OCI-LY3 (cell line): Measurements from ENCODE around the gene PIM3.
A peak's percentile ranks its signal among the peaks of the same experiment; 100 is the strongest.

Experiments
- H2AFZ ChIP-seq: fragments of 200-600, 300-600 bp; shearing (Covaris generic); 2 replicates; pipeline ENCODE4 v1.6.0; 2014; ENCODE audit warnings: antibody characterized with exemption, low read depth, low read length
- H3K27ac ChIP-seq: fragments of 200-600, 300-600 bp; sonication (generic); 2 replicates; pipeline ENCODE4 v1.5.1; 2014; ENCODE audit warnings: mild to moderate bottlenecking, low read length, moderate library complexity, mixed read lengths
- H3K27me3 ChIP-seq: fragments of 200-600, 300-600 bp; sonication (generic); 2 replicates; pipeline ENCODE4 v1.6.1; 2014; ENCODE audit warnings: low read depth, low read length, mixed read lengths
- H3K36me3 ChIP-seq: fragments of 200-600, 300-600 bp; sonication (generic); replicated peaks from 2 replicates; pipeline ENCODE3; 2014; ENCODE audit warnings: low read depth, low read length, mixed read lengths
- H3K4me1 ChIP-seq: fragments of 300-600, 200-600 bp; sonication (generic); 2 replicates; pipeline ENCODE4 v1.6.1; 2014; ENCODE audit warnings: low read length, mixed read lengths
- H3K4me2 ChIP-seq: fragments of 200-600, 300-600 bp; sonication (generic); 2 replicates; pipeline ENCODE4 v1.6.1; 2014; ENCODE audit warnings: low read length, mixed read lengths
- H3K4me3 ChIP-seq: fragments of 300-600, 200-600 bp; sonication (generic); 2 replicates; pipeline ENCODE4 v1.5.1; 2014; ENCODE audit warnings: antibody characterized with exemption, mild to moderate bottlenecking, low read length, moderate library complexity
- H3K79me2 ChIP-seq: fragments of 300-600, 200-600 bp; shearing (Covaris generic); 2 replicates; pipeline ENCODE4 v1.6.1; 2014; ENCODE audit warnings: mild to moderate bottlenecking, low read length, mixed read lengths
- H3K9ac ChIP-seq: fragments of 300-600, 200-600 bp; shearing (Covaris generic); 2 replicates; pipeline ENCODE4 v1.6.0; 2014; ENCODE audit warnings: mild to moderate bottlenecking, low read length, moderate library complexity
- H3K9me3 ChIP-seq: fragments of 200-600, 300-600 bp; shearing (Covaris generic); 2 replicates; pipeline ENCODE4 v1.6.1; 2014; ENCODE audit warnings: low read length, mixed read lengths; ENCODE audit not compliant: insufficient read depth
- H4K20me1 ChIP-seq: fragments of 200-600, 300-600 bp; sonication (generic); 2 replicates; pipeline ENCODE4 v1.6.1; 2016; ENCODE audit warnings: low read length, mixed read lengths; ENCODE audit not compliant: insufficient read depth
- CTCF ChIP-seq: fragments of 200-600, 300-600 bp; sonication (generic); IDR thresholded peaks from 2 replicates; pipeline ENCODE4 v1.5.1; 2014; ENCODE audit warnings: antibody characterized with exemption, low read length, low read depth
- EZH2phosphoT487 ChIP-seq: fragments of 200-600 bp; shearing (Covaris generic); IDR thresholded peaks from 2 replicates; pipeline ENCODE4 v1.6.1; 2018; ENCODE audit warnings: antibody characterized with exemption, mixed run types, low read depth

Gene PIM3

GRCh38 chr22:49936973-49937757, 23.4 kb upstream of the PIM3 start:
- Histone ChIP-seq H3K79me2 (peaks cover 8% of the 10 kb centered on the region; the same call in 1 of the 2 replicates), H3K27ac (peak overlapping the region; percentile 74; the same call in 1 of the 2 replicates), H3K36me3 (peaks cover 3% of the 10 kb centered on the region), H3K4me3 (peak overlapping the region; percentile 62), H3K9me3 (no peaks in the 10 kb centered on the region), H3K4me1 (peaks cover 33% of the 10 kb centered on the region), H4K20me1 (no peaks in the 10 kb centered on the region), H3K4me2 (peak overlapping the region; percentile 68), H3K27me3 (0 out of 2 replicates have a peak, but pooled peaks cover 6% of the 10 kb centered on the region), H2AFZ (no peak overlapping the region), H3K9ac (peak overlapping the region; percentile 57)
- TF ChIP-seq EZH2phosphoT487: no peak
- TF ChIP-seq CTCF: no peak

- no peak overlapping the region for H3K4me2 ChIP-seq
- peaks cover 8% of the 10 kb centered on the region; the same call in 1 of the 2 replicates for H3K79me2 ChIP-seq
- H3K36me3 ChIP-seq: peaks cover 3% of the 10 kb centered on the region
- no peak overlapping the region for H2AFZ ChIP-seq
- no peaks in the 10 kb centered on the region for H3K9me3 ChIP-seq
- no peak overlapping the region for H3K4me3 ChIP-seq
- H4K20me1 ChIP-seq: no peaks in the 10 kb centered on the region
- no peak overlapping the region for H3K27ac ChIP-seq
- H3K9ac ChIP-seq: no peak overlapping the region
- no peak for TF ChIP-seq EZH2phosphoT487
- TF ChIP-seq CTCF: no peak
- peaks cover 31% of the 10 kb centered on the region for H3K4me1 ChIP-seq
- H3K27me3 ChIP-seq: 0 out of 2 replicates have a peak, but pooled peaks cover 6% of the 10 kb centered on the region
Observed at GRCh38 chr22:49937758-49938564, 22.6 kb upstream of the PIM3 start.

GRCh38 chr22:49938565-49939136, 21.9 kb upstream of the PIM3 start:
- Histone ChIP-seq H3K9me3 (no peaks in the 10 kb centered on the region), H2AFZ (no peak overlapping the region), H3K4me1 (peaks cover 26% of the 10 kb centered on the region), H3K79me2 (peaks cover 8% of the 10 kb centered on the region; the same call in 1 of the 2 replicates), H3K27ac (no peak overlapping the region), H3K4me2 (no peak overlapping the region), H4K20me1 (no peaks in the 10 kb centered on the region), H3K9ac (no peak overlapping the region), H3K36me3 (peaks cover 1% of the 10 kb centered on the region), H3K27me3 (0 out of 2 replicates have a peak, but pooled peaks cover 6% of the 10 kb centered on the region), H3K4me3 (no peak overlapping the region)
- no peak for TF ChIP-seq EZH2phosphoT487
- TF ChIP-seq CTCF: no peak
